ENCODE data around the gene GHRHR. TPM values are rescaled to one million over a fixed set of nuclear protein-coding genes. Genes with fewer than 3 reads are reported as not detected.

GHRHR gene
- total and polyA plus RNA-seq, 11 donors: not detected

DNA sequence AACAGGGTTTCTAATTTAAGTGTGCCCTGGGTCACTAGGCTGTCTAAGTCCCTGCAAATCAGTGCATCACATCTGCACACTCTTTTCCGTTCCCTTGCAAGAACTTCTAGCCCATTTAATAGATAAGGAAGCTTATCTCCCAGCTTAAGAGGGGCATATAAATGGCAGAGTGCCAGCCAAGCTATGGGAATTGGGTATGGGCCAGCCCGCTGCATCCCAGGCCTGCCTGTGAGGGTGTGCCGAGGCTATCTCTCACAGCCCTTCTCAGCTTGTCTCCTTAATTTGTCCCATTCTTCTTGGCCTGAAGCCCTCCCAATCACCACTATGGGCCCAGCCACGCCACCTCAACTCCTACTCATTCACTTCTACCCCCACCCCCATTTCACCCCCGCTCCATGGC is 37.4 kb upstream of the GHRHR start:
- no peak for TF ChIP-seq POLR2A (IDR thresholded peaks at IDR 0.05)
- TF ChIP-seq, protein P1, sequence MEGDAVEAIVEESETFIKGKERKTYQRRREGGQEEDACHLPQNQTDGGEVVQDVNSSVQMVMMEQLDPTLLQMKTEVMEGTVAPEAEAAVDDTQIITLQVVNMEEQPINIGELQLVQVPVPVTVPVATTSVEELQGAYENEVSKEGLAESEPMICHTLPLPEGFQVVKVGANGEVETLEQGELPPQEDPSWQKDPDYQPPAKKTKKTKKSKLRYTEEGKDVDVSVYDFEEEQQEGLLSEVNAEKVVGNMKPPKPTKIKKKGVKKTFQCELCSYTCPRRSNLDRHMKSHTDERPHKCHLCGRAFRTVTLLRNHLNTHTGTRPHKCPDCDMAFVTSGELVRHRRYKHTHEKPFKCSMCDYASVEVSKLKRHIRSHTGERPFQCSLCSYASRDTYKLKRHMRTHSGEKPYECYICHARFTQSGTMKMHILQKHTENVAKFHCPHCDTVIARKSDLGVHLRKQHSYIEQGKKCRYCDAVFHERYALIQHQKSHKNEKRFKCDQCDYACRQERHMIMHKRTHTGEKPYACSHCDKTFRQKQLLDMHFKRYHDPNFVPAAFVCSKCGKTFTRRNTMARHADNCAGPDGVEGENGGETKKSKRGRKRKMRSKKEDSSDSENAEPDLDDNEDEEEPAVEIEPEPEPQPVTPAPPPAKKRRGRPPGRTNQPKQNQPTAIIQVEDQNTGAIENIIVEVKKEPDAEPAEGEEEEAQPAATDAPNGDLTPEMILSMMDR (IDR thresholded peaks at IDR 0.05): no peak
- ATAC-seq: no peak
- peak in 2 of 5 donors; percentile 10 to 29 for DNase-seq
- Histone ChIP-seq H3K9me3 (peaks cover 0 to 13% (median 0%) of the 10 kb centered on the region in 12 donors), H3K36me3 (peaks cover 0 to 45% (median 35%) of the 10 kb centered on the region in 9 donors), H3K27ac (no peak overlapping the region), H3K27me3 (no peaks in the 10 kb centered on the region), H3K4me3 (no peak overlapping the region), H3K4me1 (peaks cover 9 to 56% (median 25%) of the 10 kb centered on the region in 12 donors)
- intact Hi-C loops (cut with DNase I): no loop called here
- 64 to 74% (median 72%) methylated on average over 5 of the region's 5 CpGs for WGBS, 4 donors

DNA sequence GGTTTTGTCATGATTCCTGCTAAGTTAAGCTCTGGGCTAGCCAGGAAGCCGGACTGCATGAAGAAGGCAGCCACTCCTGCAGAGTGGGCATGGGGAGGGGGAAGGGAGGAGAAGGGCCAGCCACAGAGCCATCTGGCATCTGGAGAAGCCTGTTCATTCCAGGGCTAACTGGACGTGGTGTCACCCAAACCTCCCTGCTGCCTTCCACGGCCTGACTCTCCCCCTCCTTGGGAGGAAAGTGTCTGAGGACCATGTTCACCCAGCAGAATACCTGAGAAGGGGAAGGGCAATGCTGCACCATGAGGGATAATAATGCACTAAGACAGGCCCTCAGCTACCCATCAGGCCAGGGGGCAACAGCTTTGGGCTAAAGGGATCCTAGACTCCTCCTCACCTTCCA is 36.7 kb upstream of the GHRHR start:
- 85 to 96% (median 91%) methylated on average over 3 of the region's 3 CpGs for WGBS, 4 donors
- DNase-seq: peak in 1 of 5 donors; percentile 13
- Histone ChIP-seq H3K27ac (no peak overlapping the region), H3K4me3 (no peak overlapping the region), H3K4me1 (peaks cover 2 to 56% (median 24%) of the 10 kb centered on the region in 12 donors), H3K27me3 (no peaks in the 10 kb centered on the region), H3K9me3 (peaks cover 0 to 13% (median 0%) of the 10 kb centered on the region in 12 donors), H3K36me3 (peaks cover 0 to 41% (median 34%) of the 10 kb centered on the region in 9 donors)
- no peak for ATAC-seq
- intact Hi-C loops (cut with DNase I): no loop called here
- TF ChIP-seq, protein P1 (IDR thresholded peaks at IDR 0.05): no peak
- no peak for TF ChIP-seq POLR2A (IDR thresholded peaks at IDR 0.05)

DNA sequence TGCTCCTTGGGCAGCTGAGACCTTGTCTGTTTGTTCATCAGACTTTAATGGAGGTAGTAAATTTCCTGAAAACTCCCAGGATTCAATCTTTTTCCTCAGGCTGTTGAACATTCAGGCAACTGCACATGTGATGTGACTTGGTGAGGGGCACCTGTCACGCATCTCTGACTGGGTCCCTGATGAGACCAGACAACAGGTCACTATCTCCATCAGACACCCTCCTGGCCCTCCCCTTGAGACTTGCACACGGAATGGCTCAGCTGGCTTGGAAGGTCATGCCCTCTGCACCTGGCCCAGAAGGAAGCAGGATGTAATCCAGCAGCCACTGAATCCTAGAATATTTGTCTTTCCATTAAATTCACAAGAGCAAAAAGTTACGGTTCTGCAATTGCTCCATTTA is 36.2 kb upstream of the GHRHR start:
- Histone ChIP-seq H3K27me3 (no peaks in the 10 kb centered on the region), H3K9me3 (peaks cover 0 to 13% (median 0%) of the 10 kb centered on the region in 12 donors), H3K4me1 (peaks cover 0 to 56% (median 21%) of the 10 kb centered on the region in 12 donors), H3K36me3 (peaks cover 0 to 36% (median 29%) of the 10 kb centered on the region in 9 donors), H3K27ac (no peak overlapping the region), H3K4me3 (no peak overlapping the region)
- TF ChIP-seq, protein P1 (IDR thresholded peaks at IDR 0.05): no peak
- TF ChIP-seq POLR2A (IDR thresholded peaks at IDR 0.05): no peak
- WGBS, 4 donors: 65 to 76% (median 71%) methylated on average over 3 of the region's 3 CpGs
- intact Hi-C loops (cut with DNase I): no loop called here
- ATAC-seq: no peak
- DNase-seq: no peak

DNA sequence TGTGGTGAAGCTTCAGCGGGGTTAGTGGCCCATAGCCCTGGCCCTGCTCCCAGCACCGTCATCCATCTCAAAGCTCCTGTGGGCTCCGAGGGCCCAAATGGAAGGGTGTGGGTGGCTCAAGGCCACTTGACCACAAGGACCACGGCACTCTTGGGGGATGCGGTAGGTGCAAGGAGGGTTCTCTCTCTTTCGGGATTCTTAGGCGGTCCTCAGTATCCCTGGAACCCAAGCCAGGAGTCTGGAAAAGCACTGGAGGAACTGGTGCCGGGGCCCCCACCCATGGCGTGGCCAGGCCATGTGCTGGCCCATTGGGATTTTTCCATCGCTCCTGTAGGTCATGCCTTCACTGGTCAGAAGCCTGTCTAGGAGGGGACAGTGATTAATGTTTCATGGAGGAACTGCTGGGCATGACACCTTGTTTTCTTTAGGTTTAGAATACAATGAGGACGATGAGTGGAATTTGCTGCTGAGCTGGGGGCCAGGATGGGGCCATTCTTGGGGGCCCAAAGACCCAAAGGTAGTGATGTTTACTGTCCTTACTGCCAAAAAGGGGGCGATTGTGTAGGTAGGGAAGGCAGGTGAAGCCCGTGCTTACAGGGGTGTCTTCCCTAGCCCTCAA is 35.4 kb upstream of the GHRHR start:
- Histone ChIP-seq H3K36me3 (peaks cover 0 to 28% (median 22%) of the 10 kb centered on the region in 9 donors), H3K27ac (no peak overlapping the region), H3K27me3 (no peaks in the 10 kb centered on the region), H3K9me3 (peaks cover 0 to 13% (median 0%) of the 10 kb centered on the region in 12 donors), H3K4me3 (no peak overlapping the region), H3K4me1 (peaks cover 0 to 53% (median 20%) of the 10 kb centered on the region in 12 donors)
- WGBS, 4 donors: 94 to 97% (median 95%) methylated on average over 13 of the region's 13 CpGs
- no peak for ATAC-seq
- peak in 1 of 5 donors; percentile 13 for DNase-seq
- intact Hi-C loops (cut with DNase I): no loop called here
- TF ChIP-seq POLR2A (IDR thresholded peaks at IDR 0.05): no peak
- TF ChIP-seq, protein P1 (IDR thresholded peaks at IDR 0.05): no peak

Measured in heart left ventricle (tissue), 16 donors.